ENCODE measurements around the gene FASN. TPM values are rescaled to one million over a fixed set of nuclear protein-coding genes. Genes with fewer than 3 reads are reported as not detected.

The FASN gene
- total and polyA plus RNA-seq, 8 donors = 18.0 to 550 (median 40.0) TPM

- Histone ChIP-seq H3K4me1 (peaks cover 18 to 28% of the 10 kb centered on the region in 2 donors), H3K36me3 (peaks cover 0 to 57% of the 10 kb centered on the region in 2 donors), H3K27me3 (no peaks in the 10 kb centered on the region), H3K4me3 (no peak overlapping the region), H3K27ac (no peak overlapping the region), H3K9me3 (no peaks in the 10 kb centered on the region)
- no peak for TF ChIP-seq CTCF (IDR thresholded peaks at IDR 0.05)
- intact Hi-C loops (cut with DNase I) = no loop called here
- DNase-seq (peak in 1 of 4 donors; percentile 67), ATAC-seq (no peak)
Measured at GRCh38 chr17:82062984-82063368, 35.1 kb downstream of the FASN start.

GRCh38 chr17:82062076-82062983 is 35.7 kb downstream of the FASN start:
- no peak overlapping the region for H3K4me3 ChIP-seq
- H3K4me1 ChIP-seq = peaks cover 18 to 28% of the 10 kb centered on the region in 2 donors
- ATAC-seq (no peak), DNase-seq (peak in 1 of 4 donors; percentile 64)
- intact Hi-C loops (cut with DNase I) = no loop called here
- no peak for TF ChIP-seq CTCF (IDR thresholded peaks at IDR 0.05)
- H3K27ac ChIP-seq = no peak overlapping the region
- H3K36me3 ChIP-seq = peaks cover 0 to 63% of the 10 kb centered on the region in 2 donors
- no peaks in the 10 kb centered on the region for H3K27me3 ChIP-seq
- H3K9me3 ChIP-seq = no peaks in the 10 kb centered on the region

- intact Hi-C loops (cut with DNase I) = no loop called here
- Histone ChIP-seq H3K27me3 (no peaks in the 10 kb centered on the region), H3K9me3 (no peaks in the 10 kb centered on the region), H3K36me3 (peaks cover 0 to 74% of the 10 kb centered on the region in 2 donors), H3K27ac (no peak overlapping the region), H3K4me3 (no peak overlapping the region), H3K4me1 (peaks cover 16 to 25% of the 10 kb centered on the region in 2 donors)
- TF ChIP-seq CTCF (IDR thresholded peaks at IDR 0.05) = no peak
- DNase-seq = peak in 1 of 4 donors; percentile 62
- ATAC-seq = no peak
Measured at GRCh38 chr17:82061047-82061925, 36.8 kb downstream of the FASN start.

GRCh38 chr17:82060614-82061013 is 37.4 kb downstream of the FASN start:
- no peak for TF ChIP-seq CTCF (IDR thresholded peaks at IDR 0.05)
- no peak overlapping the region for H3K4me3 ChIP-seq
- no peak overlapping the region for H3K27ac ChIP-seq
- H3K4me1 ChIP-seq = peaks cover 12 to 20% of the 10 kb centered on the region in 2 donors
- peak in 1 of 4 donors; percentile 78 for DNase-seq
- H3K9me3 ChIP-seq = no peaks in the 10 kb centered on the region
- ATAC-seq = no peak
- H3K27me3 ChIP-seq = no peaks in the 10 kb centered on the region
- intact Hi-C loops (cut with DNase I) = no loop called here
- peaks cover 0 to 80% of the 10 kb centered on the region in 2 donors for H3K36me3 ChIP-seq

- no peak for ATAC-seq
- Histone ChIP-seq H3K4me3 (no peak overlapping the region), H3K27me3 (no peaks in the 10 kb centered on the region), H3K27ac (no peak overlapping the region), H3K9me3 (no peaks in the 10 kb centered on the region), H3K4me1 (peaks cover 12 to 17% of the 10 kb centered on the region in 2 donors), H3K36me3 (peaks cover 0 to 87% of the 10 kb centered on the region in 2 donors)
- peak in 1 of 4 donors; percentile 63 for DNase-seq
- TF ChIP-seq CTCF (IDR thresholded peaks at IDR 0.05) = no peak
- intact Hi-C loops (cut with DNase I) = no loop called here
Measured at GRCh38 chr17:82060001-82060380, 38.0 kb downstream of the FASN start.

All from left lung (tissue), 10 donors.